GM12874 (cell line): Measurements from ENCODE around the gene DBN1.
A peak's percentile ranks its signal among the peaks of the same experiment; 100 is the strongest.

ENCODE experiments used
- TF ChIP-seq, protein P1 (sequence below): IDR thresholded peaks from 2 replicates; pipeline ENCODE4 v1.5.1; 2011; ENCODE audit warnings: low read depth, mild to moderate bottlenecking, control low read depth, low read length, moderate library complexity; ENCODE audit not compliant: insufficient read depth

Gene DBN1

DNA sequence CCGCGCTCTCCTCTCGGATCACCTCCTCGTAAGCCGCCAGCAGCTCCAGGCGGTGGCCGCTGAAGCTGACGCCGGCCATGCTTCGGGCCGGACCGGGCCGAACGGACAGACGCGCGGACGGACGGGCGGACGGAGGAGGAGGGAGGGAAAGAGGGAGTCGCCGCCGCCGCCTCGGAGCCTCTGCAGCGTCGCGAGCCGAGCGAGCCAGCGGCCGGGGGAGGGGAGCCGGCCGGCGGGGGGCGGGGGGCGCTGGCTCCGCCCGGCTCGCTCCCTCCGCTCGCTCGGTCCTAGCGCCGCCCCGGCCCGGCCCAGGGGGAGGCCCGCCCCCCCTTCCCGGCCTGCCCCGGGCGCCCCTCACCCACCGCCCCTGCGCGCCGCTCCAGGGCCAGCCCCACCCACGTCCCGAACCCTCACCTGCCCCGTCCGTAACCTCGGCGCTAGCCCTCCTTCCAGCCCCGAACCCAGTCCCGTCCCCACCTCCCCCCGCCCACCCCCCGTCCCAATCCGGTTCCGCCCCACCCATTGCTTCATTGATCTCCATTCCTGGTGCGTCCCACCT lies at the start of gene DBN1:
Gene DBN1 (minus strand): TSS at position 192 of the 559 bp plus-strand sequence. CDS start 113 bp downstream, at position 79.
- TF ChIP-seq, protein P1, sequence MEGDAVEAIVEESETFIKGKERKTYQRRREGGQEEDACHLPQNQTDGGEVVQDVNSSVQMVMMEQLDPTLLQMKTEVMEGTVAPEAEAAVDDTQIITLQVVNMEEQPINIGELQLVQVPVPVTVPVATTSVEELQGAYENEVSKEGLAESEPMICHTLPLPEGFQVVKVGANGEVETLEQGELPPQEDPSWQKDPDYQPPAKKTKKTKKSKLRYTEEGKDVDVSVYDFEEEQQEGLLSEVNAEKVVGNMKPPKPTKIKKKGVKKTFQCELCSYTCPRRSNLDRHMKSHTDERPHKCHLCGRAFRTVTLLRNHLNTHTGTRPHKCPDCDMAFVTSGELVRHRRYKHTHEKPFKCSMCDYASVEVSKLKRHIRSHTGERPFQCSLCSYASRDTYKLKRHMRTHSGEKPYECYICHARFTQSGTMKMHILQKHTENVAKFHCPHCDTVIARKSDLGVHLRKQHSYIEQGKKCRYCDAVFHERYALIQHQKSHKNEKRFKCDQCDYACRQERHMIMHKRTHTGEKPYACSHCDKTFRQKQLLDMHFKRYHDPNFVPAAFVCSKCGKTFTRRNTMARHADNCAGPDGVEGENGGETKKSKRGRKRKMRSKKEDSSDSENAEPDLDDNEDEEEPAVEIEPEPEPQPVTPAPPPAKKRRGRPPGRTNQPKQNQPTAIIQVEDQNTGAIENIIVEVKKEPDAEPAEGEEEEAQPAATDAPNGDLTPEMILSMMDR, result no peak

DNA sequence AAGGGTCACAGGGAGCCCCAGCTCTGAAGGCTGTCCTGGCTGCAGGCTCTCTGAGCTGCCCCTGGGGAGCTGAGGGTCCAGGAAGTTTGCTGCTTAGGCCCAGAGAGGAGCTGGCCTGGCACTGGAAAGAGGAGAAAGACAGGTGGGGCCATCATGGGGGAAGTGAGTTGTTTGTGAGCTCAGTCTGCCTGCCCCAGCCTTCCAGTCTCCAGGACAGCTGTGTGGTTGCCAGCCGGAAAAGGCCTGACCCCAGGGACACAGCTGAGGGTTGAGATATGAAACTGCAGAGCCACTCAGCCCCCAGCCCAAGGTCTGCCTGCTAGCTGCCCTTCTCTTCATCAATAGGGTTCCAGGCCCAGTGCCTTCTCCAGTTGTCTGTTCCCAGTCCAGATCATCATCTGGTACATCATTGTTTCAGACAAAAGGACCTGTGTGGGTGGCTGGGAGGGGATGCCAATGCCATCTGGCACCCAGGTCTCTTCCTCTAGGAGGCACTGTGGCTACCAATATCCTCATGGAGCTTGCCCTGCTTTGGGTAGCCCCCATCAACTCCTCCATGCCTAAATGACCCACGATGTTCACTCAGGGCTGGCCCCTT lies 47.6 kb upstream of the DBN1 start:
- TF ChIP-seq, protein P1, result no peak

DNA sequence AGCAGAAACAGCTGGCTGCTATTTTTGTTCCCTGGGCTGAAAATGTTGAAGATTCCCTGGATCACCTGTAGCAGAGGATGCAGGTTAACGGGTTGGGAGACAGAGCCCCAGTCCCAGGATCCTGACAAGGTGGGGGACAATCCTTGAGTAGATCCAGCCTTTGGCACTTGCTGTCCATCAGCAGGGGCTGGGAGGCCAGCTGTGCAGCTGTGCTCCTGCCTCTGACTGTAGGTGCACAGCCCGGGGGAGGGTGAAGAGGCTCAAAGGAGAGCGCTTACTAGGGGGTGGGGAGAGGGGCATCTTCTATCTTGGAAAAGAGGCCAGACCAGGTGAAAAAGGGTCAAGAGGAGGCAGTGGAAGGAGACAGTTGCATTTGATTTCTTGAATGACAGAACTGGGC lies 46.8 kb upstream of the DBN1 start:
- TF ChIP-seq, protein P1, result no peak

DNA sequence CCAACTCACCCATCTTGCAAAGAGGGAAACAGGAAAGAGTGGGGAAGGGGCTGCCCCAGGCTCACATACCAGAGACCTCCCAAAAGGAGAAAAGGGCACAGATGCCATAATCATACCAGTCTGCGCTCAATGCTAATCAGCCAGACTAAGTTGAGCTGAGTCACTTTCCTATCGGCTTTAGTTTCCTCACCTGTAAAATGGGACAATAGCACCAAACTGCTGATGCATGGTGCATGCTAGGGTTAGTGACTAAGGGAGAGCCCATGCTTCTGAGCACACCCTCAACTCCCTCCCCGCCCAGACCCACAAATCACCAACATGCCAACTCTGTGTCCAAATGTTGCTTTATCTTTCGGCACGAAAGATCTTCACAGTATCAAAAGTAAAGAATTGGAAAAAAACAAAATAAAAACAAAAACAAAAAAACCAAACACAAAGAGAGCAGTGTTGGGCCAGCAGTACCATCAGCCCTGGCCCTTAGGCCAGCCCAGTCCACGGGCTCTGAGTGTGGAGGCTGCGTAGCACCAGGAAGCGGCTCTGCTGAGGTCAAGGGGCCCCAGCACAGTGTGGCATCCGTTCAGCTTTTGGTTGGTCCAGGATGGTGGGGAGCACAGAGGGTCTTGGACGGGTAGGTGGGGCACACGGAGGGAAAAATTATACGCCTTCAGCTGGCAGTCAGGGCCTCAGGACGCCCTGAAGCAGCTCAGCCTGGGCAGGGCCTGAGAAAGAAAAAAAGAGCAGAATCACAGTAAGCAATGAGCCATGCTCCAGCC lies 46.2 kb upstream of the DBN1 start:
- TF ChIP-seq, protein P1, result no peak

DNA sequence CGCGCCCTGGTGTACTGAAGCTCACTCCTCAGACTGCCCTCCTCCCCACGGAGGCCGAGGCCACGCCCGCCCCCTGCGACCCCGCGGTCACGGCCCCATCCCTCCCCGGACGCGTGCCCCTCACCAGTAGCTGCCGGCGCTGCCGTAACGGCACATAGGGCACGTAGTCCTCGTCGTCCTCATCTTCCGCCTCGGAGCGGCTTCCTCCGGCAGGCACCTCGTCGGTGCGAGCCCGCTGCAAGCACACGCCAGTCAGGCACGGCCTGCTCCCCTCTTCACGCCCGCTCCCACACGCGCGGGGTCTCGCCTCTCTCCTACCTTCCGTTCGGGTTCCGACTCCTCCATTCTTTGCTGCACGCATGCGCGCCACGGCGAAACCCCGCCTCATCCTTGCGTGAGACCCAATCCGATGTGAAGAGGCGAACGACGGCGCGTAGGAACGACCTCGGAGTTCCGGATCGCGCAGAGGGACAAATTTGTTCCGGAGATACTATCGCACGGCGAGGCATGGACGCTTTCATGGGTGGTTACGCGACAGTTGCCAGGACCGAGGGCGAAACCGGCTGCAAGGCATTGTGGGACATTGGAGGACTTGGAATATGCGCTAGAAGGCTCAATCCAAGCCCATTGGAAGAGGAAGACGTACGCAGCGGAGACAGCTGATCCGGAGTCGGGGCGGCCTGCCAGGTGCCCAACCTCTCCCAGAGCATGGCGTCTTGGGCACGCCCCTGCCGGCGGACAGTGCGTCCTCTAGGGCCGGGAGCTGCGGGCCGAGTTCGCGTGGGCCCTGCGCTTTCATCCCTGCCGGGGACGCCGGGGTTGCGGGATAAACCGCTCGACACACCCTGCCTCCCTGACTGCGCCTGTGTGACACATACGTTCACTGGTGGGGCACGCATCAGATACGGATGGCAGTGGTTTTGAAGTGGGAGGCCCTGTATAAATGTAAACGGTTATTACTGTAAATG lies 43.5 kb upstream of the DBN1 start, which contains the start of gene DDX41:
Gene DDX41 (minus strand): TSS at position 361 of the 968 bp plus-strand sequence. CDS start 16 bp downstream, at position 345.
- TF ChIP-seq, protein P1, result 0 out of 2 replicates have a peak, but pooled peaks have one; percentile 9

DNA sequence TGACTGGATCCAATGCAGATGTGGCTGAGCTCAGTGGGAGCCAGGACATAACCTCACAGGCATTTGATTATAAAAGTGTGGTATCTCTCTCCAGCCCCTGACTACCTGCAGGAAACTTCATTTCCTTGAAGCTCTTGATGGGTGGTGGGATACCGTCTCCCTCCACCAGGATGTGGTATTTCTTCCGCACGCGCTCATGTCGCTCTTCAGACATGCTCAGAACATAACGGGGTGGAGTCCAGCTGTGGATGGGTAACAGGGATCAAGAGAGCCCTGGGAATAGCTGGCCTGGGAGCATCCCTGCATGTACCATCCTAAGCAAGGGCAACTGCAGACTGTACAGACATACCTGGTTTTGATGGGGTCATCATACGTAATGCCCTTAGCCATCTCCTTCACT lies 42.1 kb upstream of the DBN1 start:
- TF ChIP-seq, protein P1, result no peak
